GM19099 (cell line): ENCODE results near the gene TRPM2.

Source experiments
- POLR2A ChIP-seq: IDR thresholded peaks from 3 replicates; pipeline ENCODE4 v1.6.1; 2011; ENCODE audit warnings: low read depth; ENCODE audit not compliant: insufficient read length; ENCODE audit errors: extremely low read depth

TRPM2 gene

DNA sequence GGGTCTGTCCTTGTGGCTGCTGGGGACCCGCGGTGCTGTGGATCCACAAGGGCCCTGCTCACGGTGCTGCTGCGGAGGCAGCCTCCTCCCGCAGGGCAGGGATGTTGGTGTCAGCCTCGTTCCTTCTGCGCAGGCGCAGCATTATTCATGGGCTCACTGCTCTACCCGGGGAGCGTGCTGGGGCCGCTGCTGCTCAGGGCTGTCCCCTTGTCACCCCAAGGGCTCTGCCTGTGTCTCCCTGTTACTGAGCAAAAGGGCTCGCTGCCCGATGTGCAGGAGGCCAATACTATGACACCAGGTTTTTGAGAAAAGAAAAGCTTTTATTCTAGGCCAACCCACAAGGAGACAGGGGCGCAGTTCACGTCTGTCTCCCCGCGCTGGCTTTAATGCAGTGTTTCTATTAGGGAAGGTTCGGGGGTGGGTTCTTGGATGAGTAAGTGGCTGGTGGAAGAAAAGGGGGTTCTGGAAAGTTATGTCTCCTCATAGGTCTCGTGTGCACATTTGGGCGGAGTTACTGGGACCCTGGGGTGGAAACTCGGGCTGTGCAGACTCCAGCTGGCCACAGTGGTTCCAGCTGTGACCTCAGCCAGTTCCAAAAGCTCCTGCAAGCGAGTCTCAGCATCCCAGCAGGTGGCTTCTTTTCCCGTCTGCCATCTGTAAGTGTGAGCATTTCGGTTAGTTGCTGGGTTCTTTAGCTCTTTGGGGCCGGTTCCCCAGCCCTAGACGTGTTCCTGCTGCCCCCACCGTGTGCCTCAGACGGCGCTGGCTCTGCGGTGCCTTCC, 61.1 kb downstream of the TRPM2 start:
- no peak for TF ChIP-seq POLR2A

DNA sequence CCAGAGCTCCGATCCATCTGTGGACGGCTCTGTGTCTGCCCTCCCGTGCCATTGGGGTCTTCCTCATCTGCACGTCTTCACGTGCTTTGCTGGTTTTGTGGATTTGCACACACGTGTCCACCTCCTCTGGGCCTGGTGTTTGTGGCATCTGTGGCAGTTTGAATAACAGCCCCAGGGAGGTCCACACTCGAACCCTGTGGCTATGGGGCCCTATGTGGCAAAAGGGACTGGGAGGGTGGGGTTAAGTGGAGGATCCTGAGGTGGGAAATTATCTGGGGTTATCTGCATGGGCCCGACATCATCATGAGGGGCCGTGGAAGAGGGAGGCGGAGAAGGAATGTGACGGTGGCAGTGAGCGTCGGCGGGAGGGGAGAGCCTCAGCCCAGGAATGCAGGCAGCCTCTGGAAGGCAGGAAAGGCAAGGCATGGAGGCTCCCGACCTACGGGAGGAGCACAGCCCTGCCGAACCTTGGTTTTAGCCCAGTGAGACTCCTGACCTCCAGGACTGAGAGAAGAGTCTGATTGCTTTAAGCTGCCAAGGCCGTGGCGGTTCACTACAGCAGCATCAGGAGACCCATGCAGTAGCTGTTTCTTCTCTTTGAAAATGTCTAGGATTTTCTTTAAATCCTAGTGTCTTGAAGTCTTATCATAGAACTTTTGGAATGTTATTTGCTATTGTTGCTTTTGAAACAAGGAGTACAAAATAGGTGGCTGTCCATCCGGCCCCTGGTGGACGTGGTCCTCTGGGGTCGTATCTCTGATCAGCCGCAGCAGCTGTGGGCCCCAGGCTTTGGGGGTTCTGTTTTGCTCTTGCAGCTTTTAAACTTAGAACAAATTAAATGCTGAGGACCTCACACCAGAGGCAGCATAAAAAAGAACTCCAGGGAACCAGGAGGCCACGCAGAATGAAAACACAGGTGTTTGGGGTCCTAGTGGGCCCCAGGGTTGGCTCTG, 61.9 kb downstream of the TRPM2 start:
- TF ChIP-seq POLR2A, result no peak

DNA sequence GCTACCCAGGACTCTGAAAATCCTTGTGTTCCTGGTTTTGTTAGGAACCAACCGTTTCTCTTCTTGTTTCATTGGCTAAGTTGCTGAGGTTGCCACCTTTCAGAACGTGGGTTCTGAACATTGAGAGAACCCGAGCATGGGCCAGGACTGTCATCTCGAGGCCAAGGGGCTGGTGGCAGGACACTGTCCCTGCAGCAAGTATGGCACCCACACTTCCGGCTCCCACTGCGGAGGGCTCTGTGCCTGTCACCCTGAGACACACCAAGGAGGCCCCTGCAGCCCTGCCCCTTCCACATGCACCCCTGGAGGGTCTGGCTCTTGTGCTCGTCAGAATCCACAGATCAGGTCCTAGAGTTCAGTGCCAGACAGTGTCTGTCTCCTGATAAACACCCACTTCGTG, 62.8 kb downstream of the TRPM2 start:
- no peak for TF ChIP-seq POLR2A

DNA sequence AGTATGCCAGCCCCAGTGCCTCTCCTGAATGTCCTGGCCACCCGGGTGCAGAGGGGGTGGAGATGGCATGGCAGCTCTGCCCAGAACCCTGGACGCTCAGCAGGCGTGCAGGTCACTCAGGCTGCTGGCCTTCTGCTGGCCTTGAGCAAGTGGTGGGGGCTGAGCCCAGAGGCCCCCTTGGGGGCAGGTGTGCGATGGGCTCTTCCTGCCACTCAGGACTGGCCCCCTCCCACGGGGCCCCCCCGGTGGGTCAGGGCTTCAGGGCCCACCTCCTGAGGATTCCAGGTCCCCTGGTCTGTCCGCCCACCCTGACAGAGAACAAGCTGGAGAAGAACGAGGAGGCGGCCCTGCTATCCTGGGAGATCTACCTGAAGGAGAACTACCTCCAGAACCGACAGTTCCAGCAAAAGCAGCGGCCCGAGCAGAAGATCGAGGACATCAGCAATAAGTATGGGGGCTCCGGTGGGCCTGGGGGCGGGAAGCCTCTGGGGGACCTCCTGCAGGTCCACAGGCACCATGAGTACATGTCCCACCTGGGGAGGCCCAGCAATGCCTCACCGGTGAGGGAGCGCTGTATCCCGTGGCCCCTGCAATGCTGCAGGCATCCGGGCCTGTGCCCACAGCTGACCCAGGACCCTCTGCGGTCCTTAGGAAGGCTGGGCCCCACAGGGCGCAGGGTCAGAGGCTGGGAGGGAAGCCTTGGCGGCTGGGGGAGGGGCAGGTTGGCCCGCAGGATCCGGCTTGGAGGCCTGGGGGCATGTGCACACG, 64.9 kb downstream of the TRPM2 start:
- no peak for TF ChIP-seq POLR2A

DNA sequence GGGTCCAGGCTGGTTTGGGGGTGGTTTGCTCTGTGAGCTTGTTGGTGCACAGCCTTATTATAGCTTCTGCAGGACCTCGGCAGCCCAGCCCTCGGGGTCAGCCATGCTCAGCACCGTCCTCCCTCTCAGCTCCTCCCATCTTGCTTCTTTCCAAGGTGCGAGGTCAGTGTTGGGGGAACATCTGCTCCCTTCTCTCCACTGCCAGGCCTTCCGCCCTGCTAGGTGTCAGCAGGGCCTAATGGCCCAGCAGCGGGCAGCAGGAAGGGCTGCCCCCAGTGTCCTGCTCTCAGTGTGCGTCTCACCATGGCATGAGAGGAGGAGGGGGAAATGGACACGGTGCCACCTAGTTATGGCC, 65.4 kb downstream of the TRPM2 start:
- no peak for TF ChIP-seq POLR2A

DNA sequence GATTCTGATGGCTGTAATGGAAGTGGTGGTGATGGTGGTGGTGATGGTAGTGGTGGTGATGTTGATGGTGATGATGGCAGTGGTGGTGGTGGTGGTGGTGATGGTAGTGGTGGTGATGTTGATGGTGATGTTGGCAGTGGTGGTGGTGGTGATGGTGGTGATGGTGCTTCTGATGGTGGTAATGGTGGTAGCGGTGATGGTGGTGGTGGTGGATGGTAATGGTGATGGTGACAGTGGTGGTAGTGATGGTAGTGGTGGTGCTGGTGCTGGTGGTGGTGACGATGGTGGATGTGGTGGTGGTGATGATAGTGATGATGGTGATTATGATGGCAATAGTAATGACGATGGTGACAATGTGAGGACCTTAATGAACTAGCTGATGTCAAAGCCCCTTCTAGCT, 66.3 kb downstream of the TRPM2 start:
- no peak for TF ChIP-seq POLR2A

DNA sequence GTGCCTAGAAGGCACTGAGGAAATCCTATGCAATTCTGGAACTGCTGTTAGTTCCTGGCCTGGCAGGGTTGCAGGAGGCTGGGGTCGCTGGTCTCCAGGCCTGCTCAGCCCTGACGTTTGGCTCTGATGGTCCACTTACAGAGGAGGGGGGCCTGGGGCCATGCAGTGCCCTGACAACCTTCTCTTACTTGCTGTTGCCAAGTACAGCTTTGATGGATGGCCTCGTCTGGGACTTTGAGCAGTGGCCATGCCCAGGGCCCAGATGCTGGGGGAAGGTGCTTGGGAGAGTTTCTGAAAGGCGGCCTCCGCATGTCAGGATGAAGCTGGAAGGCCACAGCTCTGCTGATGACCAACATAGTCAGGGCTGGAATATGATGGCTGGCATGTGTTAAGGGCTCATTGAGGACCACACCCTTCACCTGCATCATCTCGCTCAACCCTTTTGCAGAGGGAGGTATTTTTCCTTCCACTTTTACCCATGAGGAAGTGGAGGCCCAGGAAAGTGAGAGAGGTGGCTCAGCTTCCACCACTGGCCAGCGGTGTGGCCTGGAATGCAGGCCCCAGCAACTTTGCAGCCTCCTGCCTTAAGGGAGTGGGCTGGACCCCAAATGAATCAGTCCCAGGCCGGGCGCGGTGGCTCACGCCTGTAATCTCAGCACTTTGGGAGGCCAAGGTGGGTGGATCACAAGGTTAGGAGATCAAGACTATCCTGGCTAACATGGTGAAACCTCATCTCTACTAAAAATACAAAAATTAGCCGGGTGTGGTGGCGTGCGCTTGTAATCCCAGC, 67.2 kb downstream of the TRPM2 start:
- no peak for TF ChIP-seq POLR2A

DNA sequence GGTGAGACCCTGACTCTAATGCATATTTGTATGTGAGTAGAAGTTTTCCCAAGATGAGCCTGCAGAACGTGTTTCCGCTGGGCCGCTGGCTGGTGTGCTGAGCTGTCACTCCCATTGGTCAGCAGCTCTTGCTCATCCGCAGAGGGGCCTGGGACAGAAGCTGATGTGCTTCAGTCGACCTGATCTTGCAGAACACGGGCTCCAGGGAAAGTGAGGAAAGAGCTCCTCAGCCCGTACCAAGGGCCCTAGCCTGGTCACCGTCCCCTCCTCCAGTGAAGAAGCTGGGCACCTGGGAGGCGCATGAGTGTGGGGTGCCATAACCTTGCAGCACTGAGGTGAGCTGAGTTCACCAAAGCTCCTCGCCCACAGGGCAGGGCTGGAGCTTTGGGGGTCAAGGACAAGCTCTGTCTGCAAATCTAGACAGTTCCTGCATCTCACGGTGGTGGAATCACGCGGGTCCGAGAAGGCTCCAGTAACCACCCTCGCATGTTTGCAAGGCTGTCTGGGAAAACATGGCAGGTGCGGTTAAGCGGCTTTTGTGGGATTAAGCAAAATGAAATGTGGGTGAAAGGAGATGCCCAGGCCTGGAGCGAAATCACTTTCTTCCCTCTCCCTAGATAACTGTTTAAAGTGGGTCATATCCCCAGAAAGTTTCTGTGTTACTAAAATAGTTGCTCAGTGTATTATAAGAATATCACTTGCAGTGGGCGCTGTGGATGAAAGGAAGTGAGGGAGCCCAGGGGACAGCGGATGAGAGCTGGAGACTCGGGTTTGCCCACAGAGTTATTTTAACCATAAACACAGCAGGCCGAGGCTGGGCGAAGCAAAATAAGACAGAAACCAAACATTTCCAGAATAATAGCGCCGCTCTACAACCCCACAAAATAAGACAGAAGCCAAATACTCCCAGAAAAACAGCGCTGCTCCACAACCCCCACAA, 68.8 kb downstream of the TRPM2 start:
- no peak for TF ChIP-seq POLR2A

DNA sequence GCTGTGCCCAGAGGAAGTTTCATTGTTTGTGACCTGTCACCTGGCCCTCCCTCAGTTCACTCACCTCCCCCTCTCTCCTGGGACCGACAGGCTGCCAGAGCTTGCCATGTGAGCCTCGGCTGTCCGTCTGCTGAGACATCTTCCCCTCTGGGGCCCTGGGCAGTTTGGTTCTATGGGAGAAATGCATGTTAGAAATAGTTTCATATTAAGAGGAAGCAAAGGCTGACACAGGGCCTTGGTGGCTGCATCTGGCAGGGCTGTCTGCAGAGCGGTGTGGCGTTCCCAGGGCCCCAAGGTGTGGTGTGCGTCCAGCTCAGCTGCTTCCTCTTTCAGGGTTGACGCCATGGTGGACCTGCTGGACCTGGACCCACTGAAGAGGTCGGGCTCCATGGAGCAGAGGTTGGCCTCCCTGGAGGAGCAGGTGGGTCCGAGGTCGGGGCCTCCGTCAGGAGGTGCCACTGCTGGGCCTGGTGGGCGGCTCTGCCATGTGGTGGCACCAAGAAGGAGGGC, 69.9 kb downstream of the TRPM2 start:
- TF ChIP-seq POLR2A, result no peak

DNA sequence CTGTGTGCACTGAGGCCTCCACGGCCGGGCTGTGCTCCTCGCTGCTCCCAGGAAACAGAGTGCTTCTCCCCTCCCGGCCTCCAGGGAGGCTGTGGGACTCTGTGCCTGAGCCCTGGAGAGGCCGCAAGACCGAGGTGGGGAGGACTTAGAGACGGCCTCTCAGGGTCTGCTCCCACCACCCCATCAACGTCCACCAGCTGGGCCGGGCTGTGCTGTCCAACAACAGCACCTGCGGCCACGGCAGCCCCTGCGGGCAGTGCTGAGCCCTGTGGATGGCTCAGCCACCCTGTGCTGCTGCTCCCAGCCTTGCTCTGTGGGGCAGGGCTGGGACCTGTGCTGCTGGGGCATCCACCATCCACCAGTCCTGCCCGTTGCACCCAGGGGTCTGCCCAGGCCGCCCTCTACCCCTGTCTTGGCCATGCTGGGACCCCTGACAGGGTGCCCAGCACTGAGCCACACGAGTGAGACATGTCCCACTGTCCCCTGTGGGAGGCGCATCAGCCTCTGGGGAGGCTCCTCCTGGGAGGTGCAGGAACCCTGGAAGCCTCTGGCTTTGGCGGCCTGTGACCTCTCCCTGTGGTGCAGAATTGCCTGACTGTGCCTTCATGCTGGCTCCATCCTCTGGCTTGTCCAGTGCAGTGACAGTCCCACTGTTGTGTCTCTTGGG, 70.7 kb downstream of the TRPM2 start:
- no peak for TF ChIP-seq POLR2A

DNA sequence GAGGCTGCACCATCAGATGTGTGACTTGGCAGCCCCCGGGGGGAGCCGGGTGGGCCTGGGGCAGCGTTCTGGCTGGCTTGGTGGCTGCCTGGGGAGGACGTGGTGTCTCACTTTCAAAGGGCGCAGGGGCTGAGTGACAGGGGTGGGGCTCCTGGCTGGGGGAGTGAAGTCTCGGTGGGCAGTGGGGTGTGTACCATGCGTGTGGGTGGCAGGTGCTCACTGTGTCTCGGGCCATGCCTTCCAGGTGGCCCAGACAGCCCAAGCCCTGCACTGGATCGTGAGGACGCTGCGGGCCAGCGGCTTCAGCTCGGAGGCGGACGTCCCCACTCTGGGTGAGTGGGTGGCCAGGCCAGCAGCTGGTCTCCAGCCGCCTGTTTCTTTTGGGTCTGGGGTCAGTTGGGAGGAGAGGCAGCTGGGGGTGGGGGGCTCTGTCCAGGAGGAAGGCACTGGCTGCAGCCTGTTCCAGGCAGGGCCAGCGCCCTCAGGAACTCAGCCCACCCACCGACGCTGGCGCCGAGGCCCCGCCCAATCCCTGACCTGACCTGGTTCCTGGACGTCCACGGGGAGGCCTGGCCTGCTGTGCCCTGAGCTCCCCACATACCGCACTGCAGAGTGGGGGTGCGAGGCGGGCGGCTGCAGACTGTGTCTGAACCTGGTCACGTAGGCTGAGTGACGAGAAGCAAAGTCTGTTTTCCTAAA, 71.3 kb downstream of the TRPM2 start:
- no peak for TF ChIP-seq POLR2A

DNA sequence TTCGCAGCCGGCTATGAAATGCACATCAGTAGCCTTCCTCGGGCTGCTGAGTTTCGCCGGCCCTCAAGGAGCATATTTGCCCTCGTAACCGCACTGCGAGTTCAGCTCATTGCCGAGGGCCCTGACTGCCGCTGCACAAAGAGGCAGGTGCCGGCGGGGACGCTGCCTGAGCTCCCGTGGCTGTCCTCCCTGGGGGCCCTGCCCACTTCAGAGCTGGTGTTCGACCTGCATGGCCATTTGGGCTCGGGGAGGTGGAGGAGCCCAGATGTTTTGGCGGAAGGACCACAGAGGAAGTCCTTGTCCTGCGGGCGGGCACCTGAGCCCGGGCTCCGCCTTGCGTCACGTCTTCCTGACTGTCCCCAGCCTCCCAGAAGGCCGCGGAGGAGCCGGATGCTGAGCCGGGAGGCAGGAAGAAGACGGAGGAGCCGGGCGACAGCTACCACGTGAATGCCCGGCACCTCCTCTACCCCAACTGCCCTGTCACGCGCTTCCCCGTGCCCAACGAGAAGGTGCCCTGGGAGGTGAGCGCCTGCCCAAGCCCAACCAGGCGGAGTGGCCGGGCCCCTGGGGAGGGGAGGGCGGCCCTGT, 72.0 kb downstream of the TRPM2 start:
- peak; percentile 27 for TF ChIP-seq POLR2A
